ENCODE data around the gene CST9.
"Not testable (repeated sequence)": the region's sequence is repeated elsewhere in the genome, so short reads cannot be mapped to it uniquely, and the experiment has no call there.

The CST9 gene

GRCh38 chr20:23583526-23583925, 22.2 kb downstream of the CST9 start:
- H3K4me1 ChIP-seq (ENCODE audit: low read depth, poor library complexity, severe bottlenecking): no peaks in the 10 kb centered on the region

GRCh38 chr20:23582293-23582692, 23.4 kb downstream of the CST9 start:
- Histone ChIP-seq H3K4me1 (ENCODE audit: low read depth, poor library complexity, severe bottlenecking) (no peaks in the 10 kb centered on the region), H4K20me1 (ENCODE audit: insufficient read depth) (no peaks in the 10 kb centered on the region), H3K27me3 (ENCODE audit: insufficient read depth, low read depth) (no peaks in the 10 kb centered on the region), H3K79me2 (ENCODE audit: insufficient read depth, low read depth) (no peaks in the 10 kb centered on the region), H3K36me3 (ENCODE audit: insufficient read depth) (no peaks in the 10 kb centered on the region), H3K4me3 (IDR thresholded peaks at IDR 0.05; ENCODE audit: insufficient read depth, low read depth, low read length) (no peak overlapping the region), H3K4me2 (no peak overlapping the region), H2AFZ (ENCODE audit: low read depth) (no peak overlapping the region), H3K27ac (no peak overlapping the region), H3K9ac (no peak overlapping the region)
- no peak for TF ChIP-seq CTCF (conservative IDR thresholded peaks at IDR 0.05; ENCODE audit: low read depth, low read length)

More at GRCh38 chr20:23583526-23583925, 22.2 kb downstream of the CST9 start:
- Histone ChIP-seq H4K20me1 (ENCODE audit: insufficient read depth) (no peaks in the 10 kb centered on the region), H3K4me3 (IDR thresholded peaks at IDR 0.05; ENCODE audit: insufficient read depth, low read depth, low read length) (no peak overlapping the region), H3K27me3 (ENCODE audit: insufficient read depth, low read depth) (no peaks in the 10 kb centered on the region), H3K4me2 (no peak overlapping the region), H2AFZ (ENCODE audit: low read depth) (no peak overlapping the region), H3K9ac (no peak overlapping the region), H3K36me3 (ENCODE audit: insufficient read depth) (no peaks in the 10 kb centered on the region), H3K79me2 (ENCODE audit: insufficient read depth, low read depth) (no peaks in the 10 kb centered on the region), H3K27ac (no peak overlapping the region)
- no peak for TF ChIP-seq CTCF (conservative IDR thresholded peaks at IDR 0.05; ENCODE audit: low read depth, low read length)

GRCh38 chr20:23581833-23582232, 23.9 kb downstream of the CST9 start:
- not testable (repeated sequence) for H3K36me3 ChIP-seq (ENCODE audit: insufficient read depth); H3K9ac ChIP-seq; H4K20me1 ChIP-seq (ENCODE audit: insufficient read depth); H3K79me2 ChIP-seq (ENCODE audit: insufficient read depth, low read depth); H3K4me1 ChIP-seq (ENCODE audit: low read depth, poor library complexity, severe bottlenecking); H3K4me3 ChIP-seq (IDR thresholded peaks at IDR 0.05; ENCODE audit: insufficient read depth, low read depth, low read length); H3K27me3 ChIP-seq (ENCODE audit: insufficient read depth, low read depth); H2AFZ ChIP-seq (ENCODE audit: low read depth); H3K4me2 ChIP-seq; H3K27ac ChIP-seq

- Histone ChIP-seq H3K27me3 (ENCODE audit: insufficient read depth, low read depth) (no peaks in the 10 kb centered on the region), H3K4me2 (no peak overlapping the region), H3K4me1 (ENCODE audit: low read depth, poor library complexity, severe bottlenecking) (no peaks in the 10 kb centered on the region), H3K36me3 (ENCODE audit: insufficient read depth) (no peaks in the 10 kb centered on the region), H2AFZ (ENCODE audit: low read depth) (no peak overlapping the region), H3K27ac (no peak overlapping the region), H3K9ac (no peak overlapping the region), H4K20me1 (ENCODE audit: insufficient read depth) (no peaks in the 10 kb centered on the region), H3K79me2 (ENCODE audit: insufficient read depth, low read depth) (no peaks in the 10 kb centered on the region), H3K4me3 (IDR thresholded peaks at IDR 0.05; ENCODE audit: insufficient read depth, low read depth, low read length) (no peak overlapping the region)
- TF ChIP-seq CTCF (conservative IDR thresholded peaks at IDR 0.05; ENCODE audit: low read depth, low read length): no peak
Measured at GRCh38 chr20:23574977-23575376, 30.7 kb downstream of the CST9 start.

- H3K27me3 ChIP-seq (ENCODE audit: insufficient read depth, low read depth): no peaks in the 10 kb centered on the region
- H4K20me1 ChIP-seq (ENCODE audit: insufficient read depth): no peaks in the 10 kb centered on the region
- H3K79me2 ChIP-seq (ENCODE audit: insufficient read depth, low read depth): no peaks in the 10 kb centered on the region
- H3K27ac ChIP-seq: no peak overlapping the region
- H3K36me3 ChIP-seq (ENCODE audit: insufficient read depth): no peaks in the 10 kb centered on the region
- no peak overlapping the region for H3K9ac ChIP-seq
- H3K4me3 ChIP-seq (IDR thresholded peaks at IDR 0.05; ENCODE audit: insufficient read depth, low read depth, low read length): no peak overlapping the region
- TF ChIP-seq CTCF (conservative IDR thresholded peaks at IDR 0.05; ENCODE audit: low read depth, low read length): no peak
- H3K4me1 ChIP-seq (ENCODE audit: low read depth, poor library complexity, severe bottlenecking): no peaks in the 10 kb centered on the region
- no peak overlapping the region for H3K4me2 ChIP-seq
- no peak overlapping the region for H2AFZ ChIP-seq (ENCODE audit: low read depth)
Measured at GRCh38 chr20:23570178-23570760, 35.4 kb downstream of the CST9 start.

Data from KMS-11 (cell line).